22Rv1 (cell line): ENCODE measurements around the gene NAT8L.

Experiments
- ZFX ChIP-seq: fragments of 450-650 bp; IDR thresholded peaks from 2 replicates; pipeline ENCODE4 v1.6.1; 2017; ENCODE audit warnings: antibody characterized with exemption, borderline replicate concordance
- TF ChIP-seq, protein P1 (sequence below): fragments of 450-650 bp; IDR thresholded peaks from 2 replicates; pipeline ENCODE4 v1.5.1; 2017; ENCODE audit warnings: mild to moderate bottlenecking

DNA sequence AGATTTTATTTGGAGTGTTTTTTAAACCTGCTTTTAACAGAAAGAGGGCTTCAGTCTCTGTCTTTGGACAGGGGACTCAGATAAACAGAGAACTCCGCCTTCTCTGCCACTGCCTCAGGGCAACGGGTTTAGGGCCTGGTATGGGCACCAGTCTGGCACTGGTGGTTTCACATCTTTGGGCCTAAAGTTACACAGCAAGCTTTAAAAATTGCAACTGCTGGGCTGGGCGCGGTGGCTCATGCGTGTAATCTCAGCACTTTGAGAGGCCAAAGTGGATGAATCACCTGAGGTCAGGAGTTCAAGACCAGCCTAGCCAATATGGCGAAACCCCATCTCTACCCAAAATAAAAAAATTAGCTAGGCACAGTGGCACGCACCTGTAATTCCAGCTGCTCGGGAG lies 10.3 kb upstream of the NAT8L start:
- TF ChIP-seq, protein P1, sequence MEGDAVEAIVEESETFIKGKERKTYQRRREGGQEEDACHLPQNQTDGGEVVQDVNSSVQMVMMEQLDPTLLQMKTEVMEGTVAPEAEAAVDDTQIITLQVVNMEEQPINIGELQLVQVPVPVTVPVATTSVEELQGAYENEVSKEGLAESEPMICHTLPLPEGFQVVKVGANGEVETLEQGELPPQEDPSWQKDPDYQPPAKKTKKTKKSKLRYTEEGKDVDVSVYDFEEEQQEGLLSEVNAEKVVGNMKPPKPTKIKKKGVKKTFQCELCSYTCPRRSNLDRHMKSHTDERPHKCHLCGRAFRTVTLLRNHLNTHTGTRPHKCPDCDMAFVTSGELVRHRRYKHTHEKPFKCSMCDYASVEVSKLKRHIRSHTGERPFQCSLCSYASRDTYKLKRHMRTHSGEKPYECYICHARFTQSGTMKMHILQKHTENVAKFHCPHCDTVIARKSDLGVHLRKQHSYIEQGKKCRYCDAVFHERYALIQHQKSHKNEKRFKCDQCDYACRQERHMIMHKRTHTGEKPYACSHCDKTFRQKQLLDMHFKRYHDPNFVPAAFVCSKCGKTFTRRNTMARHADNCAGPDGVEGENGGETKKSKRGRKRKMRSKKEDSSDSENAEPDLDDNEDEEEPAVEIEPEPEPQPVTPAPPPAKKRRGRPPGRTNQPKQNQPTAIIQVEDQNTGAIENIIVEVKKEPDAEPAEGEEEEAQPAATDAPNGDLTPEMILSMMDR, result no peak
- no peak for TF ChIP-seq ZFX
